Nephron (organoid): ENCODE results near the gene UMOD.
"Not testable (repeated sequence)": the region's sequence is repeated elsewhere in the genome, so short reads cannot be mapped to it uniquely, and the experiment has no call there.

Experiments used
- H3K27ac Mint-ChIP-seq, 3 experiments: 2 replicates each; pipeline ENCODE4 v1.8.0; 2020; ENCODE audit warnings: mixed read lengths in 3 of 3, mild to moderate bottlenecking in 2 of 3, moderate library complexity in 1 of 3
- H3K27me3 Mint-ChIP-seq: 2 replicates; pipeline ENCODE4 v1.8.0; 2021; ENCODE audit warnings: low read depth, mild to moderate bottlenecking, moderate library complexity, mixed read lengths
- H3K36me3 Mint-ChIP-seq: 2 replicates; pipeline ENCODE4 v1.8.0; 2020; ENCODE audit warnings: low read depth, mixed read lengths
- H3K4me1 Mint-ChIP-seq: 2 replicates; pipeline ENCODE4 v1.8.0; 2020; ENCODE audit warnings: mixed read lengths
- H3K4me3 Mint-ChIP-seq, 3 experiments: 2 replicates each; pipeline ENCODE4 v1.8.0; 2020; ENCODE audit warnings: mild to moderate bottlenecking in 3 of 3, mixed read lengths in 3 of 3, moderate library complexity in 2 of 3
- H3K9me3 Mint-ChIP-seq: 2 replicates; pipeline ENCODE4 v1.8.0; 2020; ENCODE audit warnings: mixed read lengths
- CTCF ChIP-seq, 3 experiments: fragments of 200-600 bp; sonication (generic); IDR thresholded peaks; one replicate each; pipeline ENCODE4 v1.5.0; 2021; ENCODE audit warnings: antibody characterized with exemption in 3 of 3; ENCODE audit not compliant: unreplicated experiment in 3 of 3

UMOD gene

GRCh38 chr16:20316715-20317114, 35.8 kb downstream of the UMOD start:
- Mint-ChIP-seq H3K4me1 (no peaks in the 10 kb centered on the region), H3K36me3 (no peaks in the 10 kb centered on the region), H3K4me3 (no peak overlapping the region), H3K27me3 (peaks cover 17% of the 10 kb centered on the region), H3K27ac (no peak overlapping the region), H3K9me3 (no peaks in the 10 kb centered on the region)
- TF ChIP-seq CTCF (IDR thresholded peaks at IDR 0.05; ENCODE audit: unreplicated experiment in 3 of 3): no peak

- H3K4me1 Mint-ChIP-seq: no peaks in the 10 kb centered on the region
- no peak overlapping the region for H3K27ac Mint-ChIP-seq
These were observed 36.8 kb downstream of the UMOD start for GRCh38 chr16:20315764-20316163.

GRCh38 chr16:20314575-20314974, 37.9 kb downstream of the UMOD start:
- Mint-ChIP-seq H3K4me3 (no peak overlapping the region), H3K27me3 (peaks cover 13% of the 10 kb centered on the region), H3K4me1 (no peaks in the 10 kb centered on the region), H3K36me3 (no peaks in the 10 kb centered on the region), H3K9me3 (no peaks in the 10 kb centered on the region), H3K27ac (no peak overlapping the region)
- no peak for TF ChIP-seq CTCF (IDR thresholded peaks at IDR 0.05; ENCODE audit: unreplicated experiment in 3 of 3)

More at GRCh38 chr16:20315764-20316163, 36.8 kb downstream of the UMOD start:
- TF ChIP-seq CTCF (IDR thresholded peaks at IDR 0.05; ENCODE audit: unreplicated experiment in 3 of 3): no peak
- H3K9me3 Mint-ChIP-seq: no peaks in the 10 kb centered on the region
- H3K27me3 Mint-ChIP-seq: peaks cover 17% of the 10 kb centered on the region
- no peaks in the 10 kb centered on the region for H3K36me3 Mint-ChIP-seq
- H3K4me3 Mint-ChIP-seq: no peak overlapping the region

GRCh38 chr16:20313741-20314140, 38.8 kb downstream of the UMOD start:
- H3K27me3 Mint-ChIP-seq: peaks cover 13% of the 10 kb centered on the region
- no peaks in the 10 kb centered on the region for H3K9me3 Mint-ChIP-seq
- H3K27ac Mint-ChIP-seq: no peak overlapping the region
- no peaks in the 10 kb centered on the region for H3K36me3 Mint-ChIP-seq
- H3K4me3 Mint-ChIP-seq: no peak overlapping the region
- TF ChIP-seq CTCF (IDR thresholded peaks at IDR 0.05; ENCODE audit: unreplicated experiment in 3 of 3): no peak
- H3K4me1 Mint-ChIP-seq: no peaks in the 10 kb centered on the region

- H3K36me3 Mint-ChIP-seq, H3K4me3 Mint-ChIP-seq, H3K27ac Mint-ChIP-seq, H3K9me3 Mint-ChIP-seq, H3K4me1 Mint-ChIP-seq, H3K27me3 Mint-ChIP-seq: not testable (repeated sequence)
These were observed 39.9 kb downstream of the UMOD start for GRCh38 chr16:20312536-20313095.

GRCh38 chr16:20311548-20311947, 41.0 kb downstream of the UMOD start:
- Mint-ChIP-seq H3K4me3 (no peak overlapping the region), H3K36me3 (no peaks in the 10 kb centered on the region), H3K4me1 (no peaks in the 10 kb centered on the region), H3K9me3 (no peaks in the 10 kb centered on the region), H3K27ac (no peak overlapping the region), H3K27me3 (peaks cover 4% of the 10 kb centered on the region)
- no peak for TF ChIP-seq CTCF (IDR thresholded peaks at IDR 0.05; ENCODE audit: unreplicated experiment in 3 of 3)
